HEK293 (cell line): Measurements from ENCODE around the gene TEX38.

Experiments used
- CTCF ChIA-PET: fragments of 350-600 bp; formaldehyde crosslinking; extraction: SDS; loops from one replicate; lab custom pipeline; 2021; ENCODE audit warnings: antibody characterized with exemption; lab: Yijun Ruan, JAX
- POLR2A ChIA-PET: fragments of 300-600 bp; formaldehyde crosslinking; extraction: SDS; loops from one replicate; lab custom pipeline; 2020; ENCODE audit warnings: antibody characterized with exemption, inconsistent platforms; lab: Yijun Ruan, JAX
- H3K27ac ChIP-seq: fragments of 200-500 bp; sonication (Bioruptor generic); 2 replicates; pipeline ENCODE4 v1.5.1; 2014; ENCODE audit warnings: low read depth, low read length, control low read depth, inconsistent platforms; ENCODE audit errors: extremely low read depth
- H3K36me3 ChIP-seq, 2 experiments: fragments of 200-500 bp in 1 of 2; sonication (Bioruptor generic) in 1 of 2; 1 replicate in 1 of 2; 2 replicates in 1 of 2; pipeline ENCODE4 v1.5.1; 2014 to 2017; ENCODE audit warnings: inconsistent platforms in 2 of 2, low read length in 2 of 2; ENCODE audit not compliant: control insufficient read depth in 2 of 2, insufficient read depth in 1 of 2
- H3K4me1 ChIP-seq: fragments of 200-500 bp; sonication (Bioruptor generic); 2 replicates; pipeline ENCODE4 v1.5.1; 2014; ENCODE audit warnings: mild to moderate bottlenecking, low read length, inconsistent platforms; ENCODE audit not compliant: control insufficient read depth, insufficient read depth
- H3K4me3 ChIP-seq: 2 replicates; pipeline ENCODE4 v1.5.1; 2011; ENCODE audit warnings: low read depth, mild to moderate bottlenecking, control low read depth, low read length, moderate library complexity
- H3K9me3 ChIP-seq: fragments of 200-500 bp; sonication (Bioruptor generic); 2 replicates; pipeline ENCODE4 v1.5.1; 2014; ENCODE audit warnings: low read depth, low read length, inconsistent platforms; ENCODE audit not compliant: control insufficient read depth, insufficient read depth
- GLI4 ChIP-seq: fragments of 450-650 bp; formaldehyde crosslinking; IDR thresholded peaks from 2 replicates; pipeline ENCODE4 v1.5.1; 2016; ENCODE audit warnings: missing biosample characterization, missing genetic modification characterization
- HOXC10 ChIP-seq: sonication (generic); formaldehyde crosslinking; IDR thresholded peaks from 2 replicates; pipeline ENCODE4 v1.8.1; 2023; ENCODE audit warnings: mild to moderate bottlenecking, missing genetic modification reagents
- PRDM2 ChIP-seq: fragments of 450-650 bp; formaldehyde crosslinking; IDR thresholded peaks from 2 replicates; pipeline ENCODE4 v1.5.1; 2016; ENCODE audit warnings: missing biosample characterization, missing genetic modification characterization, borderline replicate concordance
- PRDM4 ChIP-seq: fragments of 450-650 bp; formaldehyde crosslinking; IDR thresholded peaks from 2 replicates; pipeline ENCODE4 v1.5.1; 2017; ENCODE audit warnings: missing biosample characterization, missing genetic modification characterization
- ZBTB48 ChIP-seq: fragments of 450-650 bp; formaldehyde crosslinking; IDR thresholded peaks from 2 replicates; pipeline ENCODE4 v1.5.1; 2016; ENCODE audit warnings: missing biosample characterization, missing genetic modification characterization
- ZNF121 ChIP-seq: fragments of 450-650 bp; formaldehyde crosslinking; IDR thresholded peaks from 2 replicates; pipeline ENCODE4 v1.5.1; 2016; ENCODE audit warnings: missing biosample characterization, missing genetic modification characterization
- ZNF274 ChIP-seq, 2 experiments: fragments of 200-500 bp in 1 of 2; fragments of 450-650 bp in 1 of 2; sonication (Bioruptor generic) in 1 of 2; formaldehyde crosslinking in 1 of 2; IDR thresholded peaks; 2 replicates each; pipeline versions ENCODE4 v1.5.1 to v1.6.1; 2014 to 2016; ENCODE audit warnings: borderline replicate concordance in 1 of 2, inconsistent platforms in 1 of 2, low read length in 1 of 2, missing biosample characterization in 1 of 2, missing genetic modification characterization in 1 of 2
- ZNF292 ChIP-seq: fragments of 450-650 bp; formaldehyde crosslinking; IDR thresholded peaks from 2 replicates; pipeline ENCODE4 v1.5.1; 2016; ENCODE audit warnings: low read depth, missing biosample characterization, missing genetic modification characterization, borderline replicate concordance
- ZNF404 ChIP-seq: fragments of 450-650 bp; formaldehyde crosslinking; IDR thresholded peaks from 2 replicates; pipeline ENCODE4 v1.5.1; 2017; ENCODE audit warnings: missing biosample characterization, missing genetic modification characterization
- ZNF423 ChIP-seq: fragments of 450-650 bp; formaldehyde crosslinking; IDR thresholded peaks from 2 replicates; pipeline ENCODE4 v1.5.1; 2016; ENCODE audit warnings: missing biosample characterization, missing genetic modification characterization
- ZNF549 ChIP-seq: fragments of 450-650 bp; IDR thresholded peaks from 2 replicates; pipeline ENCODE4 v1.5.1; 2018; ENCODE audit warnings: missing biosample characterization, missing genetic modification characterization, mild to moderate bottlenecking, inconsistent platforms, moderate library complexity
- ZNF621 ChIP-seq: fragments of 450-650 bp; formaldehyde crosslinking; IDR thresholded peaks from 2 replicates; pipeline ENCODE4 v1.5.1; 2017; ENCODE audit warnings: missing biosample characterization, missing genetic modification characterization
- ZNF670 ChIP-seq: fragments of 450-650 bp; formaldehyde crosslinking; IDR thresholded peaks from 2 replicates; pipeline ENCODE4 v1.5.1; 2016; ENCODE audit warnings: missing biosample characterization, missing genetic modification characterization, low read depth
- ZNF704 ChIP-seq: fragments of 450-650 bp; formaldehyde crosslinking; IDR thresholded peaks from 2 replicates; pipeline ENCODE4 v1.5.1; 2016; ENCODE audit warnings: missing biosample characterization, missing genetic modification characterization
- ZNF768 ChIP-seq: fragments of 450-650 bp; formaldehyde crosslinking; IDR thresholded peaks from 2 replicates; pipeline ENCODE4 v1.5.1; 2018; ENCODE audit warnings: missing biosample characterization, mild to moderate bottlenecking, missing genetic modification characterization
- ZNF777 ChIP-seq: fragments of 450-650 bp; formaldehyde crosslinking; IDR thresholded peaks from 2 replicates; pipeline ENCODE4 v1.5.1; 2017; ENCODE audit warnings: missing biosample characterization, missing genetic modification characterization, borderline replicate concordance
- ZSCAN30 ChIP-seq: fragments of 450-650 bp; IDR thresholded peaks from 2 replicates; pipeline ENCODE4 v1.5.1; 2018; ENCODE audit warnings: missing biosample characterization, mild to moderate bottlenecking, missing genetic modification characterization, moderate library complexity

TEX38 gene

GRCh38 chr1:46638921-46639320 lies 32.7 kb upstream of the TEX38 start:
- no peak for TF ChIP-seq ZBTB48
- no peak for TF ChIP-seq HOXC10
- no peak for TF ChIP-seq ZNF704 (tag by site-specific recombination)
- TF ChIP-seq GLI4: no peak
- no peak for TF ChIP-seq ZNF423
- no peak for TF ChIP-seq ZNF292 (tag by site-specific recombination)
- TF ChIP-seq ZNF549 (tag by site-specific recombination): no peak
- TF ChIP-seq ZNF404 (tag by site-specific recombination): no peak
- TF ChIP-seq PRDM2: no peak
- TF ChIP-seq ZNF670 (tag by site-specific recombination): no peak
- TF ChIP-seq, all 188 proteins: peak for 0
- H3K36me3 ChIP-seq: peaks cover 6 to 82% of the 10 kb centered on the region in 2 experiments; a peak in 2 of 3 replicates
- H3K27ac ChIP-seq: no peak overlapping the region
- ChIA-PET POLR2A (no interaction called here), CTCF (no interaction called here)
- H3K9me3 ChIP-seq: no peaks in the 10 kb centered on the region
- H3K4me3 ChIP-seq: no peak overlapping the region
- H3K4me1 ChIP-seq: peaks cover 4% of the 10 kb centered on the region

GRCh38 chr1:46639547-46639946 lies 32.1 kb upstream of the TEX38 start:
- Histone ChIP-seq H3K4me3 (no peak overlapping the region), H3K27ac (no peak overlapping the region), H3K9me3 (no peaks in the 10 kb centered on the region), H3K4me1 (peaks cover 5% of the 10 kb centered on the region), H3K36me3 (peaks cover 1 to 75% of the 10 kb centered on the region in 2 experiments; a peak in 2 of 3 replicates)
- TF ChIP-seq ZNF777 (no peak), ZNF621 (tag by site-specific recombination) (no peak), ZNF121 (tag by site-specific recombination) (no peak), ZSCAN30 (tag by site-specific recombination) (no peak), PRDM4 (tag by site-specific recombination) (no peak), ZNF274 (IDR thresholded peaks at IDR 0.05; ENCODE audit: low read length) (no peak), ZNF274 (tag by site-specific recombination; IDR thresholded peaks at IDR 0.05; ENCODE audit: borderline replicate concordance) (no peak), ZNF768 (tag by site-specific recombination) (no peak)
- POLR2A ChIA-PET: no interaction called here
- CTCF ChIA-PET: no interaction called here
